GM12878 (cell line): Measurements from ENCODE around the gene SEC14L1. TPM values are rescaled to one million over a fixed set of nuclear protein-coding genes. Genes with fewer than 3 reads are reported as not detected.

Experiments used
- CBX3 ChIP-seq: fragments of 200-600 bp; sonication (generic); IDR thresholded peaks from 2 replicates; pipeline ENCODE4 v1.6.1; 2016; ENCODE audit warnings: low read depth, borderline replicate concordance
- CEBPZ ChIP-seq: fragments of 150-350 bp; IDR thresholded peaks from 2 replicates; pipeline ENCODE4 v1.6.1; 2016; ENCODE audit warnings: low read depth, low read length
- DPF2 ChIP-seq: fragments of 450-650 bp; IDR thresholded peaks from 2 replicates; pipeline ENCODE4 v1.6.1; 2017; ENCODE audit warnings: mild to moderate bottlenecking
- E2F8 ChIP-seq: fragments of 450-650 bp; IDR thresholded peaks from 2 replicates; pipeline ENCODE4 v1.6.1; 2018; ENCODE audit warnings: mild to moderate bottlenecking, low read depth, moderate library complexity; ENCODE audit not compliant: partially characterized antibody
- FOXK2 ChIP-seq: fragments of 450-650 bp; IDR thresholded peaks from 2 replicates; pipeline ENCODE4 v1.6.1; 2017; ENCODE audit warnings: mild to moderate bottlenecking, moderate library complexity
- HSF1 ChIP-seq: fragments of 150-350 bp; IDR thresholded peaks from 2 replicates; pipeline ENCODE4 v1.6.1; 2014; ENCODE audit warnings: mild to moderate bottlenecking, low read depth, low read length
- IRF5 ChIP-seq: fragments of 450-650 bp; IDR thresholded peaks from 2 replicates; pipeline ENCODE4 v1.6.1; 2017; ENCODE audit warnings: borderline replicate concordance
- KLF5 ChIP-seq: fragments of 450-650 bp; IDR thresholded peaks from 2 replicates; pipeline ENCODE4 v1.6.1; 2014; ENCODE audit warnings: mild to moderate bottlenecking; ENCODE audit not compliant: partially characterized antibody
- MEF2A ChIP-seq: IDR thresholded peaks from 2 replicates; pipeline ENCODE4 v1.6.1; 2011; ENCODE audit warnings: low read depth, mild to moderate bottlenecking, low read length, moderate library complexity; ENCODE audit not compliant: insufficient read depth
- NFIC ChIP-seq: IDR thresholded peaks from 2 replicates; pipeline ENCODE4 v1.6.1; 2012; ENCODE audit warnings: low read depth, mild to moderate bottlenecking, inconsistent platforms, low read length, moderate library complexity
- NR2C1 ChIP-seq: fragments of 450-650 bp; IDR thresholded peaks from 2 replicates; pipeline ENCODE4 v1.6.1; 2017; ENCODE audit warnings: antibody characterized with exemption, mild to moderate bottlenecking, moderate library complexity
- RAD21 ChIP-seq: IDR thresholded peaks from 2 replicates; pipeline ENCODE4 v1.6.1; 2011; ENCODE audit warnings: mild to moderate bottlenecking, low read depth, low read length, moderate library complexity; ENCODE audit not compliant: insufficient read depth
- RB1 ChIP-seq: fragments of 450-650 bp; formaldehyde crosslinking; IDR thresholded peaks from 2 replicates; pipeline ENCODE4 v1.6.1; 2017; ENCODE audit warnings: mild to moderate bottlenecking, borderline replicate concordance
- RFX5 ChIP-seq: IDR thresholded peaks from 2 replicates; pipeline ENCODE4 v1.6.1; 2011; ENCODE audit warnings: low read depth, low read length, improper control_type of control experiment
- SIN3A ChIP-seq: IDR thresholded peaks from 2 replicates; pipeline ENCODE4 v1.6.1; 2012; ENCODE audit warnings: low read depth, low read length, improper control_type of control experiment
- SMAD1 ChIP-seq: fragments of 450-650 bp; IDR thresholded peaks from 2 replicates; pipeline ENCODE4 v1.6.1; 2018; ENCODE audit warnings: mild to moderate bottlenecking, low read depth; ENCODE audit not compliant: partially characterized antibody
- SMAD5 ChIP-seq: IDR thresholded peaks from 2 replicates; pipeline ENCODE4 v1.6.1; 2016; ENCODE audit warnings: antibody characterized with exemption, low read depth
- SMC3 ChIP-seq: IDR thresholded peaks from 2 replicates; pipeline ENCODE4 v1.6.1; 2011; ENCODE audit warnings: low read length, improper control_type of control experiment, borderline replicate concordance
- ZNF24 ChIP-seq: fragments of 450-650 bp; IDR thresholded peaks from 2 replicates; pipeline ENCODE4 v1.6.1; 2017; ENCODE audit warnings: antibody characterized with exemption, mild to moderate bottlenecking
- ZSCAN29 ChIP-seq: fragments of 450-650 bp; IDR thresholded peaks from 2 replicates; pipeline ENCODE4 v1.6.1; 2017; ENCODE audit warnings: mild to moderate bottlenecking, moderate library complexity
- ZZZ3 ChIP-seq: IDR thresholded peaks from 2 replicates; pipeline ENCODE4 v1.6.1; 2011; ENCODE audit warnings: low read depth; ENCODE audit not compliant: control insufficient read depth, insufficient read length
- polyA plus RNA-seq, 11 experiments: library from polyadenylated mRNA; depleted of rRNA in 4 of 11; unstranded in 6 of 11; stranded (reverse) in 5 of 11; fragments of >200 nt; fragmentation: Nextera tagmentation in 4 of 11; fragmentation: Illumina TruSeq in 1 of 11; extraction: Ambion mirVana in 4 of 11; extraction: Trizol in 1 of 11; gene quantifications; 1 replicate in 1 of 11; 2 replicates in 10 of 11; pipeline versions ENCODE4 v1.2.1 to v1.2.3, GENCODE V29; 2011 to 2016; ENCODE audit warnings: inconsistent platforms in 2 of 11, missing spikeins in 2 of 11, low read depth in 1 of 11
- total RNA-seq, 4 experiments: library from RNA; depleted of rRNA in 3 of 4; stranded (reverse); fragments of >200 nt in 3 of 4; fragmentation: Illumina TruSeq in 1 of 4; extraction: Trizol in 1 of 4; gene quantifications; 2 replicates each; pipeline versions ENCODE4 v1.2.1 to v1.2.3, GENCODE V29; 2013 to 2021

The SEC14L1 gene
- total and polyA plus RNA-seq, 10 of the 15 experiments (the other 5 are each of a cell fraction or from before 2014, with no cell fraction given) = 6.3 to 66.1 (median 33.5) TPM

- TF ChIP-seq ZZZ3 = no peak
- no peak for TF ChIP-seq SMAD1
- TF ChIP-seq DPF2 = peak; percentile 75
- no peak for TF ChIP-seq CEBPZ
- no peak for TF ChIP-seq SMAD5
- TF ChIP-seq RB1 = no peak
- TF ChIP-seq ZNF24 = no peak
- no peak for TF ChIP-seq ZSCAN29
- TF ChIP-seq E2F8 = no peak
- TF ChIP-seq MEF2A = peak; percentile 58; the same call in 1 of the 2 replicates
- no peak for TF ChIP-seq FOXK2
- peak; percentile 36; the same call in 1 of the 2 replicates for TF ChIP-seq IRF5
- no peak; the same call in 1 of the 2 replicates for TF ChIP-seq SMC3
- TF ChIP-seq NFIC = peak; percentile 85
- TF ChIP-seq HSF1 = no peak
- peak; percentile 74 for TF ChIP-seq KLF5
- no peak for TF ChIP-seq SIN3A
- no peak for TF ChIP-seq NR2C1
- no peak for TF ChIP-seq RFX5
- no peak for TF ChIP-seq CBX3
- TF ChIP-seq RAD21 = no peak
Measured at GRCh38 chr17:77107506-77108433, 33.0 kb upstream of the SEC14L1 start (continued).
